GM12892 (cell line): ENCODE data around the gene KCNH4.

Experiments used
- POLR2A ChIP-seq: IDR thresholded peaks from 2 replicates; pipeline ENCODE4 v1.6.1; 2011; ENCODE audit warnings: low read depth, low read length, control low read depth
- POLR2AphosphoS5 ChIP-seq: IDR thresholded peaks from 2 replicates; pipeline ENCODE4 v1.6.1; 2011; ENCODE audit warnings: low read depth, low read length, control low read depth

DNA sequence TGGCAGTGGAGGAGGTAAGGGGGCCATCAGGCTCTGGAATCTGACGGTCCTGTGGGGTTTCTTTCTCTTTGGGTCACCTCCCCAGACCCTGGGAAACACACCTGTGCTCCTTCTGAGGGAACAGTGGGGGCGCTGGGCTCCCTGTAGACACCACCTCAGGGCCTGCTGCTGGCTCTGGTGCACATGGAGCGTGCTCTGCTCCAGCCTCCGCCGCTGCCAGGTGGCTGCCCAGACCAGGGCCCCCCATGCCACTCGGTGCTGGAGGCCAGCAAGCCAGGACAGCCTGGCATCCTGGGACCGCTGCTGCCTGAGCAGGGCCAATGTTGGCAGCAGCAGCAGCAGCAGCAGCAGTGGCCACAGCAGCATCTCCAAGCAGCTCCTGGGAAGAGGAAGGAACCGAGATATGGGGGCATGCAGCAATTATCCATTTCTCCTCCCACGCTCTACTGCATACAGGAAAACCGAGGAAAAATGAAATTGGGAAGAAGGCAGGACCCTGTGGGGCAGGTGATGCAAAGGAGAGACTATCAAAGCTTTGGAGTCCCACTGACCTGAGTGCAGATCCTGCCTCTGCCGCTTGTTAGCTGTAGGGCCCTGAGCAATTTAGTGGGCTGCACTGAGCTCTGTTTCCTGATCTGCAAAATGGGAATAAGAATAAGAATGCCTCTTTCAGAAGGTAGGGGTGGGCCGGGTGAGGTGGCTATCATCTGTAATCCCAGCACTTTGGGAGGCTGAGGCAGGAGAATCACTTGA, 12.4 kb upstream of the KCNH4 start:
- no peak for TF ChIP-seq POLR2AphosphoS5
- TF ChIP-seq POLR2A, result no peak
